GM12891 (cell line): ENCODE results near the gene CYTH1.

Experiments
- DNase-seq: peaks from one replicate; pipeline ENCODE4 v3.0.0; 2011; ENCODE audit warnings: low spot score; ENCODE audit not compliant: insufficient read length
- FAIRE-seq: peaks from 2 replicates; lab custom pipeline; 2011; peaks lifted over from hg19 to GRCh38; lab: Jason Lieb, UNC
- PAX5 ChIP-seq: IDR thresholded peaks from 2 replicates; pipeline ENCODE4 v1.6.1; 2011; ENCODE audit warnings: low read length, moderate library complexity, mild to moderate bottlenecking; ENCODE audit not compliant: insufficient read depth, severe bottlenecking
- POLR2A ChIP-seq: IDR thresholded peaks from 2 replicates; pipeline ENCODE4 v1.6.1; 2011; ENCODE audit warnings: low read depth, low read length, control low read depth
- POLR2AphosphoS5 ChIP-seq: IDR thresholded peaks from 2 replicates; pipeline ENCODE4 v1.6.1; 2011; ENCODE audit warnings: low read depth, low read length, control low read depth
- POU2F2 ChIP-seq: IDR thresholded peaks from 2 replicates; pipeline ENCODE4 v1.6.1; 2011; ENCODE audit warnings: low read depth, mild to moderate bottlenecking, control low read depth, low read length, moderate library complexity
- SPI1 ChIP-seq: IDR thresholded peaks from 2 replicates; pipeline ENCODE4 v1.6.1; 2011; ENCODE audit warnings: low read depth, low read length, control low read depth
- TAF1 ChIP-seq: IDR thresholded peaks from 2 replicates; pipeline ENCODE4 v1.6.1; 2011; ENCODE audit warnings: low read depth, low read length, control low read depth

Gene CYTH1

DNA sequence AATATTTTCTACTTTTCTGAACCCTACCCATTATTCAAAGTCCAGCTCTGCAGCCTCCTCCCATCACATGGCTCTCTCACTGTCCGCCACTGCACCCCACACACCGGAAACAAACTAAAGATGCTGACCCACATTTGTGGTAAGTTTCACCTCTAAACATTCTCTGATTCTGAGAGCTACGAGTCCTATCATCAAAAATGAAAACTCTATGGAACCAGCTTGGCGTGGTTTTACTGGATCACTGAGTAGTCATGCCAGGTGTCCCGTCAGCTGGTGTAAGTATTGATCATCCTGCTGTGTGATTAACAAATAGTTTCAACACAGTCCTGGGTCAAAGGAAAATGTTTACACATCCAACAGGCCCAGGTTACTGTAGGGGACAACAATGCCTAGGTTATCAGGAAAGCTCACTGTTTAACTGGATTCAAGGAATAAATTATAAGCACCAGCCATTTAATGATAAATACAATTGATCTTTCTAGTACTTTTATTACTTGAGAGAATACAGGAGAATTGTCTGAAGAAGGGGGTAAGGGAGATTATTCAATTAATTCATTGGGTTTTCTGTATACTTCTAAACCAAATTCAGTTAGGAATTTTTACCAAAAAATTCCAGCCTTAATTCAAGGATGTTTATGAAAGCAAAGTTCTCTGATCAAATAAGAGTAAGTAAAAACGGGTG is 33.9 kb downstream of the CYTH1 start:
- TF ChIP-seq POU2F2 (peak; percentile 35; the same call in 1 of the 2 replicates), POLR2AphosphoS5 (no peak)
- DNase-seq, result no peak
- FAIRE-seq, result peak; percentile 72

- TF ChIP-seq POU2F2, result no peak
- no peak for TF ChIP-seq TAF1
- TF ChIP-seq POLR2A, result no peak
- no peak for TF ChIP-seq PAX5
- FAIRE-seq (peak; percentile 47), DNase-seq (no peak)
Observed at GRCh38 chr17:78747488-78747887, 34.6 kb downstream of the CYTH1 start.

DNA sequence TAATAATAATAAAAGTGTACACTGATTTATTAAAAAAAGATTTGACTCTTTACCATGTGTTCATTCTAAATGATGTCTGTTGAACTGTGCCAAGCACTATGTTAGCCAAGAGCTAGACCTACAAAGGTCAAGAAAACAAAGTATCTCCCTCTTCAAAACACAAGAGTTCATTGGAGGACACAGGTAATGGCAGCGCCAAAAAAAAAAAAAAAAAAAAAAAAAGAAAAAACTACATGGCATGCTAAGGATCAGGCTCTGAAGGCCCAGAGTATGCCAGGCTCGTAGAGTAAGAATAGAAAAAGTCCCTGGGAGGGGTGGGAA is 35.2 kb downstream of the CYTH1 start:
- TF ChIP-seq POLR2AphosphoS5 (no peak), TAF1 (no peak), SPI1 (no peak), PAX5 (no peak)
- FAIRE-seq, result no peak
- DNase-seq, result no peak

DNA sequence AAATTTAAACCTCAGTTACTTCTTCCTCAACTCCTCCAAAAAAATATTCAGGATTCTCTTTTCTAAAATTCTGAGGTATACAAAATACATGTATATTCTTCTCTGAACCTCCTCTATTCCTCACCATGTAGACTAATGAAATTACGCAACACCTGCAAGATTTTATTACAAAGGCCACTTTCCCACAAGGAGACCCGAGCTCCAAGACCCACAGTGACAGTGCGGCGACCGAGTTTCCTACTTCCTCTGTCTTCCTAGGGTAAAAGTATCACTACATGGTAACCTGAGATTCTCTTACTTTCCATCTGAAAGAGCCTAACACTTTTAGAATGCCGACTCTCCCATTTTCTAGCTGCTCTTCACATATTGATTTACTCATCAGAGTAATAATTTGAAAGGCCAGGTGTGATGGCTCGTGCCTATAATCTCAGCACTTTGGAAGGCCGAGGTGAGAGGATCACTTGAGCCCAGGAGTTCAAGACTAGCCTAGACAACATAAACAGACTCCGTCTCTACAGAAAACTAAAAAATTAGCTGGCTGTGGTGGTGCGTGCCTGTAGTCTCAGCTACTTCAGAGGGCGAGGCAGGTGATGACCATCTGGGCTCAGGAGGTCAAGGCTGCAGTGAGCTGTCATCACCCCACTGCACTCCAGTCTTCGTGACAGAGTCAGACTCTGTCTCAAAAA is 35.7 kb downstream of the CYTH1 start:
- TF ChIP-seq POLR2AphosphoS5 (no peak), POU2F2 (no peak), PAX5 (no peak), POLR2A (no peak), SPI1 (no peak), TAF1 (no peak)
- FAIRE-seq (no peak), DNase-seq (no peak)

GRCh38 chr17:78745407-78746088 is 36.5 kb downstream of the CYTH1 start:
- FAIRE-seq, result no peak
- DNase-seq, result no peak
- TF ChIP-seq PAX5 (no peak), POLR2A (0 out of 2 replicates have a peak, but pooled peaks have one; percentile 19), POLR2AphosphoS5 (no peak), POU2F2 (no peak)

GRCh38 chr17:78742901-78743300 is 39.2 kb downstream of the CYTH1 start:
- FAIRE-seq, result no peak
- TF ChIP-seq POLR2AphosphoS5 (no peak), SPI1 (no peak), POLR2A (no peak), POU2F2 (no peak), TAF1 (no peak), PAX5 (no peak)
- no peak for DNase-seq

DNA sequence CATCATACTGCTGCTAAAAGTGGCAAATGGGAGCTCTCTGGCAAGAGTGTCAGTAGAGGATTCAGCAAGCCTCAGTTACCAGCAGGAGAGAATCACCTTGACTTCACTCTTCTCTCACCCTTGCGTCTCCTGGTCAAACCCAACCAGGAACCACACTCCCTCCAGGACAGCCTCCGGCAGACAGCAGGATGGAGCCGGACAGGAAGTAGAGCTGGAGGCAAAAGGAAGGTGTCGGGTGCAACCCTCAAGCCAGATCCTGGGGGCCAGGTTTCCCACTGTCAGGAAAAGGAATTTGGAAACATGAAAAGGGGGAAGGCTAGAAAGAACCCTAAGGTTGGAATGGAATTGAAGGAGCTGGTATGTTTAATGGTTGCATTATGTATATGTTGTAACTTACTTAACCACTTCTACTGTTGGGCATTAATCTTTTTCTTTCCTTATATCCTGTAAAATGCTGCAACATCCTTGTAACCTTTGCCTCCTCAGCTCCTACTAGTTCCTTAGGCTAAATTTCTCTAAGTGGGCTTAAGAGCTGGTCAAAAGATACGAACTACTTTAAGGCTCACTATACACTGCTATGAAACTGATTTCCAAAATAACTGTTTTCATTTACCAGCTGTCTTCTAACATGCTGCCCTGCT is 40.3 kb downstream of the CYTH1 start:
- DNase-seq (no peak), FAIRE-seq (no peak)
- TF ChIP-seq POLR2A (peak; percentile 45; the same call in 1 of the 2 replicates), PAX5 (no peak), SPI1 (no peak)

DNA sequence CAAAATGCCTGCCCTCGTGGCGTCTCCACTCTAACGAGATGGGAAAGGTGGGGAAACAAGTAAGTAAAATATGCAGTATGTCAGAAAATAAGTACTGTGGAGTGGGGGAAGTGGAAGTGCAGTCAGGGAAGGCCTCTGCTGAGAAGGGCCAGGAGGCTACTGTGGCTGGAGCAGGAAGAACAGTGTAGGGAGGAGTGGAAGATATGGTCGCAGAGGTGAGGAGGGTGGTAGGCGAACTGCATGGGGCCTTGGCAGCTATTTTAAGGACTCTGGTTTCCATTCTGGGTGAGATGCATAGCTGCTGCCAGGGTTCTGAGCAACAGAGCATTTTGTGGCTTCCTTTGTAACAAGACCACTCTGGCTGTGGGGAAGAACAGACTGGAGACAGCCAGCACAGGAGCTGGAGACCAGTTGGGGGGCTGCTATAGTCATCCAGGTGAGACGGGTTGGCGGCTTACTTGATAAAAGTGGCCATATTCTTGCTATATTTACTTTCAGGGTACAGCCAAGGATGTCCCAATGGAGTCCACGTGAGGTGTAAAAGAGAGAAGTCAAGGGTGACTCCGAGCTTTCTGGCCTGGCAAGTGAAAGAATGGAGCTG is 42.6 kb downstream of the CYTH1 start:
- FAIRE-seq, result peak; percentile 84
- DNase-seq, result no peak
- TF ChIP-seq SPI1 (peak; percentile 35; the same call in 1 of the 2 replicates), TAF1 (no peak), PAX5 (no peak), POLR2A (peak; percentile 48; the same call in 1 of the 2 replicates), POLR2AphosphoS5 (peak; percentile 73; the same call in 1 of the 2 replicates)

GRCh38 chr17:78738698-78739097 is 43.4 kb downstream of the CYTH1 start:
- DNase-seq (no peak), FAIRE-seq (peak; percentile 9)
- TF ChIP-seq POLR2A (no peak), TAF1 (no peak)

DNA sequence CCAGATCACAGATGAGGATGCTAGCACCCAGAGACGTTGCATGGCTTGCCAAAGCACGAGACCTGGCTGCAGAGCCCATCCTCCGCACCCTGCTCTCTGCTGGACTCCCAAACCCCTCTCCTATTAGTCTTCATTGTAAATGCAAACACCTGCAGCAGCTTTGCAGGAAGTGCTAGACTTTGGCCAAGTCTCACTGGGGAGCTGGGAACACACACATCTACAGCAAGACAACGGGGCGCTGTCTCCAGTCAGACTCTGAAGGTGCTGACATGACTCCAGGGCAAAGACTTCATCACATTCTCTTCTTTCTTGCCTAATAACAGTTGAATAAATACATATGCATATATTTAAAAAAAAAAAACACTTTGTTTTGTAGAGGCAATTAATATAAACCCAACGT is 43.8 kb downstream of the CYTH1 start:
- TF ChIP-seq POLR2A (no peak), TAF1 (no peak), POLR2AphosphoS5 (no peak), PAX5 (no peak), SPI1 (no peak), POU2F2 (no peak)
- DNase-seq, result no peak
- FAIRE-seq, result no peak
